Activated naive CD8-positive, alpha-beta T cell treated with anti-CD3 and anti-CD28 coated beads for 36 hours (primary cell): Measurements from ENCODE around the gene FCN1. TPM values are rescaled to one million over a fixed set of nuclear protein-coding genes. Genes with fewer than 3 reads are reported as not detected.

ENCODE experiments used
- DNase-seq: peaks from one replicate; pipeline ENCODE4 v3.0.0; 2021
- H3K27ac Mint-ChIP-seq: one replicate; pipeline ENCODE4 v1.8.0; 2022; ENCODE audit warnings: mild to moderate bottlenecking, moderate library complexity, mixed read lengths
- H3K27me3 Mint-ChIP-seq: one replicate; pipeline ENCODE4 v1.8.0; 2022; ENCODE audit warnings: mild to moderate bottlenecking, mixed read lengths
- H3K36me3 Mint-ChIP-seq: one replicate; pipeline ENCODE4 v1.8.0; 2021; ENCODE audit warnings: mild to moderate bottlenecking, mixed read lengths
- H3K4me1 Mint-ChIP-seq: one replicate; pipeline ENCODE4 v1.8.0; 2021; ENCODE audit warnings: mixed read lengths
- H3K4me3 Mint-ChIP-seq: one replicate; pipeline ENCODE4 v1.8.0; 2022; ENCODE audit warnings: mild to moderate bottlenecking, moderate library complexity, mixed read lengths
- H3K9me3 Mint-ChIP-seq: one replicate; pipeline ENCODE4 v1.8.0; 2022; ENCODE audit warnings: mixed read lengths
- total RNA-seq, 2 experiments: library from RNA; stranded (reverse); gene quantifications; one replicate each; pipeline ENCODE4 v1.2.3, GENCODE V29; 2021

Gene FCN1
- total RNA-seq, 2 experiments from 2014 or later = not detected

DNA sequence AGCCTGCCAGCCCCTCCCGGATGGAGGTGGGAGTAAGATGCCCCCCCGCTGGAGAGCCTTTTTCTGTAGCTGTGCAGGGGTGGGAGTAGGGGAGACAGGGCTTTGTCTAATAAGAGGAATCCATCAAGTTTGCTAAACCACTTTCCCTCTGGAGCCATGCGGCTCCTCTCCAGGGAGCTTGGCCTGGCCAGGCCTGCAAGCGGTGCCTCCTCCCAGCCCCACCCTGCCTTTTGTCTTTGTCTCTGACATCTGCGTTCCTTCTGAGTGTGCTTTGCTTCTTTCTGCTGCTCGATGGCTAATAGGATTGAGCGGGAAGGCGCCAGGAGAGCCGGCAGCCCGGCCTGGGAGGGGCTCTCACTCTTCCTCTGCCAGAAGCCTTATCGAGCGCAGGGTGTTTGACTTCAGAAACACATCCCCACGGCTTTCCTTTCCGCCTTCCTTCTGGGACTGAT, 26.7 kb upstream of the FCN1 start:
- H3K27ac Mint-ChIP-seq = no peak overlapping the region
- DNase-seq = no peak
- peaks cover 4% of the 10 kb centered on the region for H3K27me3 Mint-ChIP-seq
- no peaks in the 10 kb centered on the region for H3K9me3 Mint-ChIP-seq
- no peak overlapping the region for H3K4me3 Mint-ChIP-seq
- no peaks in the 10 kb centered on the region for H3K36me3 Mint-ChIP-seq
- no peaks in the 10 kb centered on the region for H3K4me1 Mint-ChIP-seq

DNA sequence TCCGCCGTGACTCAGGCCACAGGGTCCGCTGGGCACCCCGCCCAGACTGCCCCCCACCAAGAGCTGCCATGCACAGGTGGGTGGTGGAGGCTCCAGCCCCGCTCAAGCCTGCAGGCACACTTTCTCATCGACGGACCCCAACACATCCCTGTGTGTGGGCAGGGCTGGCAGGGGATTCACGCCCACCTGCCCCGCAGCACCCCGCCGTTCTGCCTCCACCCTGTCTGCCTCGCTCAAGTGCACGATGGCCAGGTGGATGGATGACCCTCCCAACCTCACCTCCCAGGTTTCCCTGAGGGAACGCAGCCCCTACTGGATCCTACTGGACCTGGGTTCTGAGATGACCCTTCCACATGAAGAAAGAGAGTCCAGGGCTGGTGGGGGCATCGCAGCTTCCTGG, 26.1 kb upstream of the FCN1 start:
- Mint-ChIP-seq H3K9me3 (no peaks in the 10 kb centered on the region), H3K4me1 (no peaks in the 10 kb centered on the region), H3K27ac (no peak overlapping the region), H3K36me3 (no peaks in the 10 kb centered on the region), H3K27me3 (peaks cover 6% of the 10 kb centered on the region), H3K4me3 (no peak overlapping the region)
- DNase-seq = no peak

DNA sequence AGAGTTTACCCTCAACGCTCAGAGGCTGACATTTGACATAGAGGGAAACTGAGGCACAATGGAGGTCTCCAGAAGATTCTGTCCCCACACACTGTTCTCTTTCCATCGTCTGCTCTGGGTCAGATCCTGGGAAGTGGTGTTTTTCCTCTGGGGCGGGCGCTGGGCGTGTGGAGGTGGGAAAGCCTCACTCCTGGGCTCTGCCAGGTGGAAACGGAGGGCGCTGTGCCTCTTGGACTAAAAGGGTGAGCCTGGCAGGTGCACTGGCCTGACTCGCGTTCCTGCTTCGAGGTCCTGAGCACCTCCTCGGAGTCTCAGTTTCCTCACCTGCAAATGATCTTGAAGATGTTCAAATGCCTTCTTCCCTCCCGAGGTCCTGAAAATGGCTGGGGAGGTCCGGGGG, 25.7 kb upstream of the FCN1 start:
- Mint-ChIP-seq H3K9me3 (no peaks in the 10 kb centered on the region), H3K27me3 (peaks cover 6% of the 10 kb centered on the region), H3K36me3 (no peaks in the 10 kb centered on the region), H3K27ac (no peak overlapping the region), H3K4me1 (no peaks in the 10 kb centered on the region), H3K4me3 (no peak overlapping the region)
- DNase-seq = no peak

DNA sequence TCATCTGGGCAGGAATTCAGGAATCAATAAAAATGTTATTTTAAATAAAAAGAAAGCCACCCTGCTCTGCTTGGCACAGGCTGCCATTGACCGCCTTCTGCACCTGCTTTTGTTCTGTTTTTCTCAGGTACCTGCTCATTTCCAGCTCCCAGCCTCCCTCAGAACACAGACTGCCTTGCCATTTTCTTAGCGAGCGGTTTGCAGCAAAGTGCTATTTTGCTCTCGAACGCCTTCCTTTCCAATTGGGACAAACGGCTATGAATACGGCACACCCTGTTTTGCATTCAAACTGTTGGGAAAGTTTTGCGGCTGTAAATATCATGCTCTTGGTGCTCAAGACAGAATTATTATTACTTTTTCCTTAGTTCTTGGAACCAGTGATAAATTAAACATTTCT, 25.1 kb upstream of the FCN1 start:
- H3K9me3 Mint-ChIP-seq = no peaks in the 10 kb centered on the region
- no peak overlapping the region for H3K4me3 Mint-ChIP-seq
- no peak overlapping the region for H3K27ac Mint-ChIP-seq

DNA sequence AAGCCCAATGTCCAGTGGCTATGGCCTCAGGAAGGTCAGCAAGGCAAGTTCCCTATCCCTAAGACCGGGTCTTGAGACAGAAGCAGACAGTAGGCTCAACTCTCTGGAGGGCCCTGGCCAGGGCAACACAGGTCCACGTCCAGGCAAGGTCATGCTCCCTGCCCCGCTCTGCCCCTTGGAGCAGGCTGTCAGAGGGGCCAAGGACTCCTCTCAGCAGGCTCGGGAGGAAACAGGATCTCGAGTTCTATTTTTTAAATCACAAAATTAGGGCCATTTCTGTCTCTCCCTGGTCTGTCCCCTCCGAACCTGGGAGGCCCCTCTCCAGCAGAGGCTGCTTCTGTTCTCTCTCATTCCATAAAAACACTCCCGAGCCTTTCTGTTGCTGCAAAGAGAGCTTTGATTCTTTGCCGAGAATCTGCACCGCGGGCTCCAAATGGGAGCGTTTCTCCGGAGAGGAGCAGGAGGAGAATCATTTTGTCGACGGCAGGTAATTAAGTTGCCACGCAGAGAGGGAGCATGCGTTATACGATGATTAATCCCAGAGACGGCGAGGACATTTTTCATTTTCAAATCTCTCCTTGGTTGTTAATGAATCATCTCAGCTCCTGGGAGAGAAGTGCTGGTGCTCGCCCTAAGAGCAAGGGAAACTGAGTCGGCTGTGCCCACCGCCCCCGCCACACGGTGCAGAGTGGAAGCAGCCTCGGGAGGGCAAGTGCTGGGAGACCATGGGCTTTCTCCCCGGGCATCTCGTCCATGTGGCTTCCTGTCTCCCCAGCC, 24.5 kb upstream of the FCN1 start:
- H3K4me1 Mint-ChIP-seq = no peaks in the 10 kb centered on the region
- no peak for DNase-seq
- H3K4me3 Mint-ChIP-seq = no peak overlapping the region
- H3K27ac Mint-ChIP-seq = no peak overlapping the region
- peaks cover 6% of the 10 kb centered on the region for H3K27me3 Mint-ChIP-seq
- H3K9me3 Mint-ChIP-seq = no peaks in the 10 kb centered on the region
- H3K36me3 Mint-ChIP-seq = no peaks in the 10 kb centered on the region

More for the DNA sequence above, 25.1 kb upstream of the FCN1 start:
- Mint-ChIP-seq H3K27me3 (peaks cover 6% of the 10 kb centered on the region), H3K4me1 (no peaks in the 10 kb centered on the region), H3K36me3 (no peaks in the 10 kb centered on the region)
- no peak for DNase-seq

DNA sequence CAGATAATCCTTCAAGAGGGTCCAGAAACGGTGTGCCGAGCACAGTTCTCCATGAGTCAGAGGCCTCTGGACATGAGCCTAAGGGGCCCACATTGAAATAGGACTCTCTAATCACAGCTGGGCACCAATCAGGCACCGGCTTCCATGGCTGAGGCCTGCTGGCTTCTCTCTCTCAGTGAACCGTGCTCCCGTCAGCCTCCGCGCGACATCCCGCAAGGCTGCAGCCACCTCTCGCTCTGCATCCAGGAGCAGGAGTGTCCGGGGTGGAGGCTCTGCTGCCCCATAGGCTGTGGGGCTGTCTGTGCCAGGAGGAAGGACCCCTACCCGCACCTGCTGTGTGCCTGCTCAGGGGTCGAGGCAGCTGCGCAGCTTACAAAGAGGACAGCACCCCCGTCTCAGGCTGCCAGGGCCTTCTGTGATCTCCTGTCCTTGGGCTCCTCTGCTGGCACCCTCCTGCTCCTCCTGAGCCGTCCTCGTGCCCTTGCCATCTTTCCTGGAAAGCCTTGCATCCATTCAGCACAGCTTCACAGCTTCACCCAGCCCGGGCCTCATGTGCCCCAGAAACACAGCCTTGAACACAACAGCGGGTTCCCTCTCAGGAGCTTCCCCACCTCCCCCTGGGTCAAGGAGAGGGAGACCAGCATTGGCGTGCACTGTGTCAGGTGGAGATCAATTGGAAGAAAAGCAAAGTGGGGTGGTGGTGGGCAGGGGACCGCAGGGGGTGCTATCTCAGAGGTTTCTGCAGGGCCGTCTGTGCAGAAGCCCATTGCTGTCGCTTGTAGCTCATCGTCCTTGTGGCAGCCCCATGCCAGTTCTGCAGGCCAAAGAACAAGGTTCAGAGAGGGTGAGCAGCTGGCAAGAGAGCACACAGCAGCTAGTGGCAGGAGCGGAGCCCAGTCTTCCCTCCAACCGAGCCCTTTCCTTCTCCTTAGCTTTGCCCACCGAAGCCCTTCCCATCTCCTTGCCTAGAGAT, 22.8 kb upstream of the FCN1 start:
- H3K27ac Mint-ChIP-seq = no peak overlapping the region
- peaks cover 6% of the 10 kb centered on the region for H3K27me3 Mint-ChIP-seq
- H3K4me3 Mint-ChIP-seq = no peak overlapping the region
- DNase-seq = no peak
- H3K9me3 Mint-ChIP-seq = no peaks in the 10 kb centered on the region
- no peaks in the 10 kb centered on the region for H3K36me3 Mint-ChIP-seq
- no peaks in the 10 kb centered on the region for H3K4me1 Mint-ChIP-seq

DNA sequence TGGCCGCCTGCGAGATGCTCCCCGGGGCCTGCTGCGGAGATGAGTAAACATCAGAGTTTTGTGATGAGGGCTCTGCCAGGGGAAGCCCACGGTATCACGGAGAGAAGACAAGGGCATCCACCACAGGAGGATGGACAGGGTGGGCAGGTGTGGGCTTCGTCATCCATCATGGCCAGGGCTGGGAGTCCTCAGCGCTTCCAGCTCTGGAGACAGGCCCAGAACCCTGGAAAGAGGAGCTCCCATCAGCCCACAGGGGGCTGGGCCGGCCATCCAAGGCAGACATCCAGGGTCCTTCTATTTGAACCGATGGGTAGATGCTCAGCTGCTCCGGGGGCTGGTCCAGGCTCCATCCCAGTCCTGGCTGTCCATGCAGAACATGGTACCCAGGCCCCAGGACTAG, 22.1 kb upstream of the FCN1 start:
- no peaks in the 10 kb centered on the region for H3K36me3 Mint-ChIP-seq
- DNase-seq = no peak
- peaks cover 6% of the 10 kb centered on the region for H3K27me3 Mint-ChIP-seq
- no peaks in the 10 kb centered on the region for H3K9me3 Mint-ChIP-seq
- no peak overlapping the region for H3K27ac Mint-ChIP-seq
- H3K4me1 Mint-ChIP-seq = no peaks in the 10 kb centered on the region
- no peak overlapping the region for H3K4me3 Mint-ChIP-seq

DNA sequence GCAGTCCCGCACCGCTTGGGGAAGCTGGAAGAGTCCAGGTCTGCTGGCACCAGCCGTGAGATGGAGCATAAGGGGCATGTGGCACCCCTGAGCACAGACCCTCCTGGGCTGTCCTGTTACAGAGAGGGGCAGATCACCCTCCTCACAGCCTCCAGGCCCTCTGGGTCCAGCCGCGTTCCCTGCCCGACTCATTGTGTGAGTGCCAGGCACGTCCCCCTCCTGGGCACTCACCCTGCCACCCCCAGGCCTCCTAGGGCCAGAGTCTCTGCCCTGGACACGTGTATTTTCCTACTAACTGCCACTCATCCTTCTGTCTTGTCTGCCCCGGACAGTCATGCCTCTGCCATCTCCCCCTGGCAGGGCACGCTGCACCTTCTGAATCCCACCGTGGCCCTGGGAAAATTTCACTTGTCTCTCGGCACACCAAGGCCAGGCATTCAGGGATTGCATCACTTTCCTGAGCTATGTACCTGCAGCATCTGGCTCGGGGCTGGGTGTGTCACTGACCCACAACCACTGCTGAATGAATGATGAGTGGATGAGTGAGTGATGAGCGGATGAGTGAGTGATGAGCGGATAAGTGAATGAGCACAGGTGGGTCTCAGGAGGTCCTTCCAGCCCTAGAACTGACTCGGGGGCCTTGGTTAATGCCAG, 21.5 kb upstream of the FCN1 start:
- no peaks in the 10 kb centered on the region for H3K4me1 Mint-ChIP-seq
- no peak overlapping the region for H3K27ac Mint-ChIP-seq
- H3K9me3 Mint-ChIP-seq = no peaks in the 10 kb centered on the region
- H3K27me3 Mint-ChIP-seq = peaks cover 9% of the 10 kb centered on the region
- no peaks in the 10 kb centered on the region for H3K36me3 Mint-ChIP-seq
- H3K4me3 Mint-ChIP-seq = no peak overlapping the region
- DNase-seq = no peak

DNA sequence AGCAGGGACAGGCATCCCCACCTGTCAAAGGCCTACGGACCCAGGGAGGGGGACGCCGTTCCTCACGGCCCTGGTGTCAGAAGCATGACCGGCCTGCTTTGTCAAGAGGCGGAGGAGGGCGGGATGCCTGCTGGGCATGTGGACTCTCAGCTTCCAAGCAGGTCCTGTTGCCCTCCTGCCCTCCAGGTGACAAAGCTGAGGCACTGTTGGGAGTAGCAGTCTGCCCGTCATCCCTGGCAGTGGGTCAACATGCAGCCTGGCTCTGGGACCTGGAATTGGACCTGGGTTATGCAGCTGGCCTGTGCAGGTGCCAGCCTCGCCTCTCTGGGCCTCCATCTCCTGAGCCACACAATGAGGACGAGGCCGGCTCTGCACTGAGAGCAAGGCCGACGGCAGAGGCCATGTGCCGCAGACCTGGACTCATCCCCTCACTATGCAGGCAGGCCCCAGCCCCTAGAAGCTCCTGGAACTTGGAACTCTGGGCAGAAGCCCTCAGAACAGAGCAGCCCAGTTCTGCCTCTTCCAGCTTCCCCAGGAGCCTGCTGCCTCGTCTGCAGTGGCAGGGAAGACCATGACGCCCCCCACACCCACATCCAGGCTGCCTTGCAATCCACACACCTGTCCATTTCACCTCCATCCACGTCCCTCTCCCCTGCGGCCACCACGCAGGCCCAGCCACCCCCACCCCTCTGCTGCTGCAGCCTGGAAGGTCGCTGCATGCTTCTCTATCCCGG, 20.8 kb upstream of the FCN1 start:
- peaks cover 9% of the 10 kb centered on the region for H3K27me3 Mint-ChIP-seq
- H3K9me3 Mint-ChIP-seq = no peaks in the 10 kb centered on the region
- no peaks in the 10 kb centered on the region for H3K4me1 Mint-ChIP-seq
- H3K27ac Mint-ChIP-seq = no peak overlapping the region
- no peak for DNase-seq
- no peaks in the 10 kb centered on the region for H3K36me3 Mint-ChIP-seq
- no peak overlapping the region for H3K4me3 Mint-ChIP-seq

DNA sequence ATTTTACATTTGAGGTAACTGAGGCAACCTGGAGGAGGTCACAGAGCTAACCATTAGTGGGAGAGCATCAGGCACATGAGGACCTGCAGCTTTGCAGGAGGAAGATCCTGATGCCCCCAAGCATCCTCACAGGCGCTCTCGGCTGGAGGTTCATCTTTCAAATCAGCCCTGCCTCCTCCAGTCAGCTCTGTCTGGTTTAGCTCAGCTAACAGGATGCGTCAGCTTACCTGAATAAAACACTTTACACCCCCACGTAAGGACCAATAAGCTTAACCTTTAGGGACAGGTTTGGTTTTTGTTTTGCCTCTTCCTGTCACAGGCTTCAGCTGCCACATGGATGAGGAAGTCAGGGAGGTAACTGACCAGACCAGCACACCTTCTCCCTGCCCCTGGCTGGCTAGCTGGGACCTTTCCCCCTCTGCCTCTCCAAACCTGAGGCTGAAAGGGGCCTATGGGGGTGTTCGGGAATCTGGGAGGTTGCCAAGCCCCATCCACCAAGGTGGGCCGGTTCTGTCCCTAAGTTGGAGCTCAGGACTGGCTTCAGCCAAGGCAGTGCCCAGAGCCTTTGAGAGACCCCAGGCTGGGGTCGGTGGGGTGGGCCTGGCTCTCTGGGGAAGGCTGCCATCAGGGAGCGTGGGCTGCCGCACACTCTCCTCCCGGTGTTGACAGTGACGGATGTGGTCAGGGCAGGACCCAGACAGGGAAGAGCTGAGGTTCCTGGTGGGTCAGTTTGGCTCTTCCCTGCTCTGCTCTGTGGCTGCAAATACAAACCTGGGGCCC, 20.0 kb upstream of the FCN1 start:
- Mint-ChIP-seq H3K9me3 (no peaks in the 10 kb centered on the region), H3K27me3 (peaks cover 9% of the 10 kb centered on the region), H3K36me3 (no peaks in the 10 kb centered on the region), H3K27ac (no peak overlapping the region), H3K4me1 (no peaks in the 10 kb centered on the region), H3K4me3 (no peak overlapping the region)
- no peak for DNase-seq

DNA sequence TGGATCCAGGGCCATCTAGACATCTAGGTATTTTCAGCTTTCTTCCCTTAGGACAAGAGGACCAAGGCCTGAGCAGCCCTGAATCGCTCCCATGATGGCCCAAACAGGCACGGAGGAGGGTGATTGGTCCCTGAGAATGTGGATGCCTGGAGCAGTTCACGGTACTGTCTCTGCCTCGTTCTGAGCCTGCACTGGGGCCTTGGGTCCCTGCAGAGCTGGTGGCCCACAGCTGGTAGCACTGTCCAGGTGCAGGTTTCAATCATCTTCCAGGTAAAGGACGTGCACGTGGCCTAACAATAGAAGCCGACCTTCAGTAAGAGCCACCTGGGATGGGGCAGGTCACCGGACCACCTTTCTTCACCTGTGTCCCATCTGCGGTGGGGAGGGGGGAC, 19.4 kb upstream of the FCN1 start:
- Mint-ChIP-seq H3K9me3 (no peaks in the 10 kb centered on the region), H3K4me3 (no peak overlapping the region), H3K4me1 (no peaks in the 10 kb centered on the region), H3K27me3 (peaks cover 9% of the 10 kb centered on the region), H3K27ac (no peak overlapping the region), H3K36me3 (no peaks in the 10 kb centered on the region)
- no peak for DNase-seq

DNA sequence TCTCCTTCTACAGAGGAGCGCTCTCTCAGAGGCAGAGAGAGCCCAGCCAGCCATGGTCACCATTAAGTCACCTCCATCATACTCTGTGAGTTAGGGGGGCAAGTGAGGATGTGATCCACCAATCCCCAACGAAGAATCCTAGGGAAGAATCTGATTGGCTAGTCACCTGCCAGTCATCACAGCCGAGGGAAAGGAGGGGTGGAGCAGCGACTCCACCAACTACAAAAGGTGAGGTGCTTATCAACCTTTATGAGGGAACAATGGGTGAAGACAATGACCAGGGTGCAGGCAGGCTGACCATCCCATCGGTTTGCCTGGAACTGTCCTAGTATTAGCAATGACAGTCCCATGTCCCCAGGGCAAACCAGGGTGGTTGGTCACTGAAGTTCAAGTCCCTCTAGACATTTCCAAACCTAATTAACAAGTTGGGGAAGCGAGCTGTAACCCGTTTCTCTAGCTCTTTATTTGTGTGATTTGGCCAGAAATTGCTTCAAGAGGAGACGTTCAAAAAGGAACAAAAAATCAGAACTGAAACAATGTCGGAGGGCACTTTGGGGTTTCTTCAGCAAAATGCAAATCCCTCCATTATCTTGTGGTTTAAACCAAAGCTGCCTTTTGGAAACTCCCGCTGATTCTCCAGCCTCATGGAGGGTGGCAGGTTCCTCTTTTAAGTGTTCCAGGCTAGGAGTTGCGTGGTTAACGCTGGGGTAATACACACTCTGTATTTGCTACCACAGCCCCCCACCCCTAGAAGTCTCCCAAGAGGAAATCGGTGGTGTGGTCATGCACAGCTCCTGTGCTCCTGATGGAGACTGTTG, 18.8 kb upstream of the FCN1 start:
- H3K27ac Mint-ChIP-seq = no peak overlapping the region
- peaks cover 9% of the 10 kb centered on the region for H3K27me3 Mint-ChIP-seq
- H3K9me3 Mint-ChIP-seq = no peaks in the 10 kb centered on the region
- DNase-seq = no peak
- H3K4me1 Mint-ChIP-seq = no peaks in the 10 kb centered on the region
- no peaks in the 10 kb centered on the region for H3K36me3 Mint-ChIP-seq
- H3K4me3 Mint-ChIP-seq = no peak overlapping the region

DNA sequence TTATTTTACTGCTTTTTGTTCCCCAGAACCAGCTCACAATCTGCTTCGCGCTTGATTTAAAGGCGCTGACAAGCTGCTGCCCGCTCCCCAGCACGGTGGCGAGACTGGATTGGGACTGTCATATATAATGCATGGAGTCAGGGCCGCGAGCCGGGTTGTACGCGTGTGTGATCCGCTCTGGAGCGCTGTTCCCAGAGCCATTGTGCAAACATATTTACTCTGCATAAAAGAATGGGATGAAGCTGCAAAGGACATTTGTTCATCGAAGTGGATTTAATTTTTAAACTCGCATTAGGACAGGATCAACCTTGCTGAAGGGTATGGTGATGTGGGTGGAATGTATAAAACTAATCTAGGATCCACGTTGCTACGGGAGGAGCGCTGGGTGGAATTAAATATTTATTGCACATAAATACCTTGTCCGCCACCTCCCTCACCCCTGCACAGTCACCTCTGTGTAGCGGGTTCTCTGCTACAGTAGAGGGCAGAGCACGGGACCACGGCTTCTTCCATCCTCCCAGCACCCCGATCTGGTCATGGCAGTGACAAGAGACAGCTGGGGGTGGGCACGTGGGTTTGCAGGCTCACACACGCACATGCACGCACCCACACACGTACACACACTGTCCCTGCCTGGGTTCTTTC, 18.1 kb upstream of the FCN1 start:
- Mint-ChIP-seq H3K4me1 (no peaks in the 10 kb centered on the region), H3K27ac (no peak overlapping the region), H3K27me3 (peaks cover 14% of the 10 kb centered on the region), H3K36me3 (no peaks in the 10 kb centered on the region), H3K9me3 (no peaks in the 10 kb centered on the region), H3K4me3 (no peak overlapping the region)
- no peak for DNase-seq
